Embryonic facial prominence (tissue), 1 donor: ENCODE measurements around the gene ZNF800.

Source experiments
- DNase-seq: peaks from one replicate; pipeline ENCODE4 v3.0.0-alpha.2; 2016; ENCODE audit errors: extremely low spot score

The ZNF800 gene

GRCh38 chr7:127348247-127348631, 44.3 kb downstream of the ZNF800 start:
- no peak for DNase-seq

DNA sequence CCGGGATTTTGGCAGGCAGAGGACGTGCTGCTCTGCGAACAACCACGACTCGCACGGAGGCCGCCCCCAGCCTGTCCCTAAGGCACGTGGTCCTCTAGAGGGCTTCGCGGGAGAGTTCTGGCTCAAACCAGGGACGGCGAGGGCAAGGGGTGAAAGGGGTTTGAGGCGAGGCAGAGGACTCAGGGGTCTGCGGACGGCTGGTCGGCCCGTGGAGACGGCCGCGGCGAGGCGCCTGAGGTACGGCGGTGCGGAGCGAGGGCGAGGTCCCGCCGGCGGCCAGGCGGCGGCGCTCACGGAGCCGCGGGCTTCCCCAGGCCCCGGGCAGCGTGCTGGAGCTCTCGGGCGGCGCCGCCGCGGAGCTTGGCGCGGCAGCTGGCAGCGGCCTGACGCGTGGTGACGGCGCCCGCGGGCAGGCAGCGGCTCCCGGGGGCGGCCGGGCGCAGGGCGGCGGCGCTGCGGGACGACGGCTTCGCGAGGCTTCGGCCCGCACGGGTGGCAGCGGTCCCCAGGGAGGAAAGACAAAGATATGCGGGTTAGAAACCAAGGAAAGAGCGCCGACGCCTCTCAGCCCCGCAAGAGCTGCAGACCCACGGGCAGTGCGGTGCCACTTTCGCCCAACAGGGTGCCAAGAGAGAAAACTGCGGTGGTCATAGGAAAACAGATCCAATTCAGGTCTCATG, 44.8 kb downstream of the ZNF800 start:
- DNase-seq = no peak

DNA sequence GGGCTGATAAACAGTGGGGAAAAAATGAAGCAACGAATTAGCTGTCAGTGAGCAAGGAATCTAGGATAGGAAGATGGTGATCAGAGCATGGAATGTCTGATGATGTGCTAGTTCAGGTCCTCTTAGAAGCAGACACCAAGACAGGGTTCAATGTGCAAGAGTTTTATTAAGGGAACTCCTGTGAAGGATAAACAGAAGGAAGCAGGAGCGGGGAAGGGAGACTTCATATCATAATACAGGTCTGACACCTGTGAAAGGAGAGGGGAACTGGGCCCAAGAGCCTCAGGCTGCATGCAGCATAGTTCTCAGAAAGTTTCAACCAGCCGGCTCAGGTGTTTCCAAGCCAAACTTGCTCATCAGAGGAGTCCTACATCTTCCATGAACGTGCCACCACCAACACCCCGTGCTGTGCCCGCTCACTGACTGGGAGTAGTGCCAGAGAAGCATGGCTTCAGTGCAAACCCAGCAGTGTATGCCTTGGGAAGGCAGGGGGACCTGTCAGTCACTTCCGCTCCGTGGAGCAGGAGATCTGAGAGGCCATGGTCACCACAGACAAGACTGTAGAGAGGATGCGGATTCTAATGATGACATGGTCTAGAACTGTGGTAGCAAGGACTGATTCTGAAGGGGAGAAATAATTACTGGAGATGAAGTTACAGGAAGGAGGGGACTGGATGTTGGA, 45.8 kb downstream of the ZNF800 start:
- no peak for DNase-seq

GRCh38 chr7:127342596-127342995, 49.9 kb downstream of the ZNF800 start:
- DNase-seq = no peak

- DNase-seq = no peak
Measured at GRCh38 chr7:127338122-127338521, 54.4 kb downstream of the ZNF800 start.

- no peak for DNase-seq
Measured at GRCh38 chr7:127337581-127337980, 54.9 kb downstream of the ZNF800 start.

- no peak for DNase-seq
Measured at GRCh38 chr7:127336458-127336857, 56.0 kb downstream of the ZNF800 start.

- no peak for DNase-seq
Measured at GRCh38 chr7:127332880-127333279, 59.6 kb downstream of the ZNF800 start.

- no peak for DNase-seq
Measured at GRCh38 chr7:127330070-127330469, 62.4 kb downstream of the ZNF800 start.

DNA sequence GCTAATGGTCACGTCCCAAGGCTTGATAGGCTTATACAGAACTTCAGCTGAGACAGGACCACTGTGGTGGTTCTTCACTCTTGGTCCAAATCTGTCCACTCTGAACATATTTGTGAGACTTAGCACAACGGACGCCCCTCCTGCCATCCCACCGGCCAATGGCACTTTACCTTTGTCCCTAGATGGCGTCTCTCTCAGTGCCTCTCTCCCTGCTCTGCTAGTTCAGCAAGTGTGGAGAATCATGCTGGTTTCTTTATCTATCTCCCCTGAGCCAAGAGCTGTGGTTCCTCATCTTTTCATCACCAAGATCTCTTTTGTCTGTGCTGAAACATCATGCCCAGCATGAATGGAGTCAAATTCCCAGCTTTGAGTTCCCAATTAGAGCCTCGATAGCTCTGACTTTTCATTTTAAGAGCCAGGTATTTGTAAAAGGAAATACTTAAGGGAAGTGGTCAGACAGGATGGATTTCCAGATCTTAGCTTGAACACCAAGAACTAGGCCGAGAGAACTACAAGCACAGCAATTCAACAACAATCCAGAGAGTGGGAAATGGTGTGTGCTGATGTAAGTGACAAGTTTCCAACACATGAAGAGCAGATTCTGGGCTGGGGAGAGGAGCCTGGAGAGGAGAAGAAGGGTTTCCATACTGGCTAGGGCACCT, 69.5 kb downstream of the ZNF800 start:
- no peak for DNase-seq

- no peak for DNase-seq
Measured at GRCh38 chr7:127322351-127322750, 70.2 kb downstream of the ZNF800 start.

GRCh38 chr7:127320974-127321373, 71.5 kb downstream of the ZNF800 start:
- no peak for DNase-seq
